H1 (cell line): Measurements from ENCODE around the gene RCAN2.

Experiments used
- BACH1 ChIP-seq: IDR thresholded peaks from 2 replicates; pipeline ENCODE4 v1.6.1; 2012; ENCODE audit warnings: low read length, improper control_type of control experiment
- CEBPB ChIP-seq: IDR thresholded peaks from 2 replicates; pipeline ENCODE4 v1.6.1; 2012; ENCODE audit warnings: low read depth, low read length
- CREB1 ChIP-seq: IDR thresholded peaks from 2 replicates; pipeline ENCODE4 v1.6.1; 2012; ENCODE audit warnings: inconsistent platforms
- CTCF ChIP-seq, 3 experiments: IDR thresholded peaks; 1 replicate in 2 of 3; 2 replicates in 1 of 3; pipeline versions ENCODE4 v1.5.1 to v1.6.1; 2011; ENCODE audit warnings: low read length in 3 of 3, mild to moderate bottlenecking in 3 of 3, inconsistent platforms in 2 of 3, low read depth in 1 of 3, moderate library complexity in 1 of 3; ENCODE audit not compliant: insufficient read depth in 1 of 3; ENCODE audit errors: control extremely low read depth in 1 of 3
- EP300 ChIP-seq, 2 experiments: IDR thresholded peaks; 1 replicate in 1 of 2; 2 replicates in 1 of 2; pipeline ENCODE4 v1.6.1; 2011 to 2012; ENCODE audit warnings: low read depth in 2 of 2, low read length in 2 of 2, mild to moderate bottlenecking in 2 of 2, borderline replicate concordance in 1 of 2, inconsistent platforms in 1 of 2, moderate library complexity in 1 of 2
- EZH2 ChIP-seq: fragments of 200-600 bp; sonication (generic); IDR thresholded peaks from 2 replicates; pipeline ENCODE4 v1.7.1; 2012; ENCODE audit warnings: low read depth, mild to moderate bottlenecking, moderate library complexity, low read length, inconsistent platforms; ENCODE audit not compliant: severe bottlenecking
- HDAC6 ChIP-seq: IDR thresholded peaks from one replicate; pipeline ENCODE4 v1.7.1; 2012; ENCODE audit warnings: low read depth, mild to moderate bottlenecking, inconsistent platforms, low read length, moderate library complexity
- JUND ChIP-seq: IDR thresholded peaks from 2 replicates; pipeline ENCODE4 v1.6.1; 2011; ENCODE audit warnings: mild to moderate bottlenecking, improper control_type of control experiment, low read length
- POLR2A ChIP-seq, 2 experiments: IDR thresholded peaks; 1 replicate in 1 of 2; 2 replicates in 1 of 2; pipeline ENCODE4 v1.6.1; 2011; ENCODE audit warnings: low read depth in 2 of 2, low read length in 2 of 2, mild to moderate bottlenecking in 2 of 2; ENCODE audit errors: control extremely low read depth in 1 of 2
- POLR2AphosphoS5 ChIP-seq: IDR thresholded peaks from 2 replicates; pipeline ENCODE4 v1.6.1; 2011; ENCODE audit warnings: low read depth, low read length
- SP1 ChIP-seq: IDR thresholded peaks from 2 replicates; pipeline ENCODE4 v1.6.1; 2011; ENCODE audit warnings: low read depth, low read length
- TEAD4 ChIP-seq: IDR thresholded peaks from 2 replicates; pipeline ENCODE4 v1.6.1; 2012; ENCODE audit warnings: low read depth, low read length, inconsistent platforms, mixed read lengths
- ZNF274 ChIP-seq: IDR thresholded peaks from 2 replicates; pipeline ENCODE4 v1.7.0; 2012; ENCODE audit warnings: low read length, borderline replicate concordance; ENCODE audit errors: extremely low read depth
- TF ChIP-seq, protein P1 (sequence below): IDR thresholded peaks from 2 replicates; pipeline ENCODE4 v1.6.1; 2012; ENCODE audit warnings: inconsistent platforms

DNA sequence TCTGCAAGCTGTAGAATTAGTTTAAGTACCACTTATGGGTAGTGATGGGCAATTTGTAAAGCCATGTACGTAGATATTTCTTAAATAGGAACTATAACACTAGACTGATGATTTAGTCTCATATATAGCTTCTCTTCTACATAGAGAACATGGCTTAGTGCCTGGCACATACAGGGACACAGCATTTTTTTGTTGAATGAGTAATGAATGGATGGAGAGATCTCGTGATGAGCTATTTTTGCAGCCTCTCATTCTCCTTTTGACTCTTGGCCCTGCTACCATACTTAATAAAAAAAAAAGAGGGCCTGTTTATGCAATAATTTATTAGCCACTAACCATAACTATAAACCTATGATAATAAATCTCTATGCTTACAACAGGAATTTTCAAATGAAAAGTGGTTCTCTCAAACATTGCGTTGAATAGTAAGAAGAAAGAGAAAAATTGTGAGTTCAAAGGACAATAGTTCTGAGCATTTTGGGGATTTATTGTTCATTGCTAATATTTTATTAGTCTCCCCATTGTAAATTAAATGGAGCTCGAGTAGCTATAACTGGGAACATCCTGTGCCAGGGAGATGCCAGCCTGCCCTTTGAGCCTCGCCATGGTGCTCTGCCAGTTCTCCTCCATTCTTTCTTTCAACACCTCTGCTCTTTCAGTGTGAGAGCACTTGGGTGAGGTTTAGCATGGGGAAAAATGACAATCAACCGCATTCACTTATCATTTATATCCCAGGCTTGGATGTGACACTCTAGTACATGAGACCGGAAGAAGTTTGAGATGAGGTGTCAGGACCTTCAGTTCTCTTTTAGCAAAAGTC lies 14.7 kb upstream of the RCAN2 start:
- TF ChIP-seq SP1 (no peak), JUND (no peak), CTCF (IDR thresholded peaks at IDR 0.05; ENCODE audit: control extremely low read depth in 1 of 3, insufficient read depth in 1 of 3, low read depth in 1 of 3, low read length in 3 of 3) (no peak), CREB1 (no peak), POLR2AphosphoS5 (no peak), POLR2A (IDR thresholded peaks at IDR 0.05; ENCODE audit: control extremely low read depth in 1 of 2, low read depth in 2 of 2, low read length in 2 of 2) (no peak), HDAC6 (no peak), TEAD4 (no peak), ZNF274 (no peak), EZH2 (no peak), EP300 (IDR thresholded peaks at IDR 0.05; ENCODE audit: borderline replicate concordance in 1 of 2, low read depth in 2 of 2, low read length in 2 of 2) (no peak), CEBPB (no peak), BACH1 (no peak)
- TF ChIP-seq, protein P1, sequence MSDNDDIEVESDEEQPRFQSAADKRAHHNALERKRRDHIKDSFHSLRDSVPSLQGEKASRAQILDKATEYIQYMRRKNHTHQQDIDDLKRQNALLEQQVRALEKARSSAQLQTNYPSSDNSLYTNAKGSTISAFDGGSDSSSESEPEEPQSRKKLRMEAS = no peak
